Esophagus muscularis mucosa (tissue), 3 donors: ENCODE data around the gene SLC6A9.

Source experiments
- POLR2A ChIP-seq: fragments of 450-650 bp; IDR thresholded peaks from one replicate; pipeline ENCODE4 v1.6.1; 2017; ENCODE audit warnings: antibody characterized with exemption, moderate library complexity, mild to moderate bottlenecking, low read depth
- TF ChIP-seq, protein P1 (sequence below), 3 experiments: fragments of 200-600 bp in 2 of 3; fragments of 450-650 bp in 1 of 3; sonication (generic) in 2 of 3; IDR thresholded peaks; one replicate each; pipeline ENCODE4 v1.5.1; 2017 to 2019; ENCODE audit warnings: antibody characterized with exemption in 3 of 3, mild to moderate bottlenecking in 2 of 3, moderate library complexity in 1 of 3

DNA sequence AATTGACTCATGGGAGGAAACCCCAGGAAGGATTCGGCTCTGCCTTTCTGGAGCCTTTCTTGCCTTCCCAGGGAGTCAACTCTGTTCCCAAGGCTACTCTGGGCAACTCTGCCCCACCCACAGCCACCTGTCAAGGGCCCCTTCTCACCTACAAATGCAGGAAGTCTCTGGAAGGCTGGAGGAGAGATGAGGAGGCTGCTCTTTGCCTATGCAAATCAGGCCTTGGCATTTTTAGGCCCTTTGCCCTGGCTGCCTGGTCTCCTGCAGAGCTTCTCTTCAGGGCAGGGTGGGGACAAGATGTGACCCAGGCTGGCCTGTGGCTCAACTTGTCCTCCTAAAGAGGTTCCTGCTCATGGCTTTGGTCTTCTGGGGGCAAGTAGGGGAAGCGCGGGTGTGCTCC lies 5.4 kb downstream of the SLC6A9 start:
- TF ChIP-seq, protein P1, sequence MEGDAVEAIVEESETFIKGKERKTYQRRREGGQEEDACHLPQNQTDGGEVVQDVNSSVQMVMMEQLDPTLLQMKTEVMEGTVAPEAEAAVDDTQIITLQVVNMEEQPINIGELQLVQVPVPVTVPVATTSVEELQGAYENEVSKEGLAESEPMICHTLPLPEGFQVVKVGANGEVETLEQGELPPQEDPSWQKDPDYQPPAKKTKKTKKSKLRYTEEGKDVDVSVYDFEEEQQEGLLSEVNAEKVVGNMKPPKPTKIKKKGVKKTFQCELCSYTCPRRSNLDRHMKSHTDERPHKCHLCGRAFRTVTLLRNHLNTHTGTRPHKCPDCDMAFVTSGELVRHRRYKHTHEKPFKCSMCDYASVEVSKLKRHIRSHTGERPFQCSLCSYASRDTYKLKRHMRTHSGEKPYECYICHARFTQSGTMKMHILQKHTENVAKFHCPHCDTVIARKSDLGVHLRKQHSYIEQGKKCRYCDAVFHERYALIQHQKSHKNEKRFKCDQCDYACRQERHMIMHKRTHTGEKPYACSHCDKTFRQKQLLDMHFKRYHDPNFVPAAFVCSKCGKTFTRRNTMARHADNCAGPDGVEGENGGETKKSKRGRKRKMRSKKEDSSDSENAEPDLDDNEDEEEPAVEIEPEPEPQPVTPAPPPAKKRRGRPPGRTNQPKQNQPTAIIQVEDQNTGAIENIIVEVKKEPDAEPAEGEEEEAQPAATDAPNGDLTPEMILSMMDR (IDR thresholded peaks at IDR 0.05) = no peak
- TF ChIP-seq POLR2A = no peak
